ENCODE results near the gene BOLA1. TPM values are rescaled to one million over a fixed set of nuclear protein-coding genes. Genes with fewer than 3 reads are reported as not detected.

Gene BOLA1
- total and polyA plus RNA-seq, 2 of the 13 experiments (the other 11 are each of a cell fraction or from before 2014, with no cell fraction given) = 3.2 to 4.2 TPM

GRCh38 chr1:149887456-149888246, 11.7 kb upstream of the BOLA1 start (continued):
- TF ChIP-seq EP300 (IDR thresholded peaks at IDR 0.05; ENCODE audit: low read depth in 2 of 2, low read length in 2 of 2) (no peak), EP300 (CRISPR knock-in tag; IDR thresholded peaks at IDR 0.05; ENCODE audit: borderline replicate concordance) (no peak), TOE1 (CRISPR knock-in tag; IDR thresholded peaks at IDR 0.05) (no peak; the same call in 1 of the 2 replicates), ZNF703 (CRISPR knock-in tag; IDR thresholded peaks at IDR 0.05; ENCODE audit: borderline replicate concordance) (no peak), NCOA1 (CRISPR knock-in tag; IDR thresholded peaks at IDR 0.05) (no peak), TCF7L2 (IDR thresholded peaks at IDR 0.05; ENCODE audit: low read depth, low read length) (no peak), ZNF710 (CRISPR knock-in tag; IDR thresholded peaks at IDR 0.05; ENCODE audit: borderline replicate concordance) (no peak), ZHX1 (CRISPR knock-in tag; IDR thresholded peaks at IDR 0.05; ENCODE audit: low read depth) (no peak), RXRB (CRISPR knock-in tag; IDR thresholded peaks at IDR 0.05; ENCODE audit: borderline replicate concordance) (no peak; the same call in 1 of the 2 replicates), NCOA5 (CRISPR knock-in tag; IDR thresholded peaks at IDR 0.05) (no peak; the same call in 1 of the 2 replicates), BCL3 (CRISPR knock-in tag; IDR thresholded peaks at IDR 0.05) (peak; percentile 81), REXO4 (CRISPR knock-in tag; IDR thresholded peaks at IDR 0.05; ENCODE audit: borderline replicate concordance) (no peak), HOXA9 (CRISPR knock-in tag; IDR thresholded peaks at IDR 0.05; ENCODE audit: borderline replicate concordance) (0 out of 2 replicates have a peak, but pooled peaks have one; percentile 8), ZSCAN5A (CRISPR knock-in tag; IDR thresholded peaks at IDR 0.05; ENCODE audit: borderline replicate concordance) (0 out of 2 replicates have a peak, but pooled peaks have one; percentile 58), ELK4 (CRISPR knock-in tag; IDR thresholded peaks at IDR 0.05; ENCODE audit: borderline replicate concordance) (no peak), SALL2 (CRISPR knock-in tag; IDR thresholded peaks at IDR 0.05) (no peak), NR2C2 (CRISPR knock-in tag; IDR thresholded peaks at IDR 0.05; ENCODE audit: borderline replicate concordance) (no peak), ZNF549 (CRISPR knock-in tag; IDR thresholded peaks at IDR 0.05) (no peak), SP5 (CRISPR knock-in tag; IDR thresholded peaks at IDR 0.05; ENCODE audit: borderline replicate concordance, low read depth) (no peak), ZNF335 (CRISPR knock-in tag; IDR thresholded peaks at IDR 0.05) (0 out of 2 replicates have a peak, but pooled peaks have one; percentile 9)

All from HepG2 (cell line).